HG03469 (cell line): ENCODE results near the gene COLGALT1.
"Not testable (repeated sequence)": the region's sequence is repeated elsewhere in the genome, so short reads cannot be mapped to it uniquely, and the experiment has no call there.

ENCODE experiments used
- ATAC-seq: cut with Tn5 transposase; IDR thresholded peaks from one replicate; pipeline ENCODE4 v1.9.1; 2021; ENCODE audit warnings: mild to moderate bottlenecking, moderate library complexity, moderate number of reproducible peaks; ENCODE audit not compliant: unreplicated experiment

Gene COLGALT1

DNA sequence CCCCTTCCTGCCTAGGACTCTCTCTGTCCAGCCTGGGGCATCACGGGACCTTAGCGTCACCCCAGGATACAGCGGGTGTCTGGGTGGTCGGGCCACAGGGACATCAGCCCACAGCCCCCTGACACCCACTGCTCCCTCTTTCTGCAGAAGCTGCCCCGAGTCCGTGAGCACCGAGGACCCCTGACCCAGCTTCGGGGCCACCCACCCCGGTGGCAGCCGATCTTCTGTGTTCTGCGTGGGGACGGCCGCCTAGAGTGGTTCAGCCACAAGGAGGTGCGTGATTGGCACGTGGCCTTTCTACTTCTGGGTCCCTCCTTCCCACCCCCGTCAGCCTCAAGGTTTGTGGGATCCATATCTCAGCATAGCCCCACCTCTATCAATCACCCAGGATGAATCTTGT is 23.3 kb upstream of the COLGALT1 start:
- ATAC-seq: no peak

- no peak for ATAC-seq
These were observed 22.9 kb upstream of the COLGALT1 start for GRCh38 chr19:17532557-17532956.

DNA sequence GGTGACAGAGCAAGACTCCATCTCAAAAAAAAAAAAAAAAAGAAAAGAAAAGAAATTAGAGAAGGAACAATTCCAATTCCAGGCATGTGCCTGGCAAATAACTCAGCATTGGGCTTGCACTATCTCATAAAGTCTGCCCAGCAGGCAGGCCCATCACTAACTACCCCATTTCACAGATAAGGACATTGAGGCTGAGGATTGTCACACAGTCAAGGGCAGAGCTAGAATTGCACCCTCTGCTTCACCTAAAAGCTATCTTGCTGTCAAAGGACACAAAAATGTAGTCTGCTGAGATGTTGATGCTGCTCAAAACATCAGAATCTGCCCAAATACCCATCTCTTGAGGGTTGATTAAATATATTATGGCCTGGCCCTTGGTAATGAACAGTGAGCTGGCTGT is 20.7 kb upstream of the COLGALT1 start:
- ATAC-seq: no peak

DNA sequence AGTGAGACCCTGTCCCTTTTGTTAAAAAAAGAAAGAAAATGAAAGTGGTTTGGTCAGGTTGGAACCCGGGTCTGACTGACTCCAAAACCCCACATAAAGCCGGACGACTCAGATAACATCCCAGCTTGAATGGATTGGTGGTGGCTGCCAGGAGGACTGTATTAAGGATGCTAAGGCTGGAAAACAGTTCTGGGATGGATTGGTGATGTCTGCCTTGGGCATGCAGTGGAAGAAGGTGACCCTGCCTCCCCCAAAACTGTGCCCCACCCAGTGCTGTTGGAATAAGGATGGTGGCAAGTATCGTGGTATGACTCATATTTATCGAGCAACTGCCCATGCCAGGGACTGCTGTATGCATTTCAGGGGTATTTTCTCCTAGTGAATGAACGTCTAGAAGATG is 18.5 kb upstream of the COLGALT1 start:
- no peak for ATAC-seq

- no peak for ATAC-seq
These were observed 16.7 kb upstream of the COLGALT1 start for GRCh38 chr19:17538684-17539237.

DNA sequence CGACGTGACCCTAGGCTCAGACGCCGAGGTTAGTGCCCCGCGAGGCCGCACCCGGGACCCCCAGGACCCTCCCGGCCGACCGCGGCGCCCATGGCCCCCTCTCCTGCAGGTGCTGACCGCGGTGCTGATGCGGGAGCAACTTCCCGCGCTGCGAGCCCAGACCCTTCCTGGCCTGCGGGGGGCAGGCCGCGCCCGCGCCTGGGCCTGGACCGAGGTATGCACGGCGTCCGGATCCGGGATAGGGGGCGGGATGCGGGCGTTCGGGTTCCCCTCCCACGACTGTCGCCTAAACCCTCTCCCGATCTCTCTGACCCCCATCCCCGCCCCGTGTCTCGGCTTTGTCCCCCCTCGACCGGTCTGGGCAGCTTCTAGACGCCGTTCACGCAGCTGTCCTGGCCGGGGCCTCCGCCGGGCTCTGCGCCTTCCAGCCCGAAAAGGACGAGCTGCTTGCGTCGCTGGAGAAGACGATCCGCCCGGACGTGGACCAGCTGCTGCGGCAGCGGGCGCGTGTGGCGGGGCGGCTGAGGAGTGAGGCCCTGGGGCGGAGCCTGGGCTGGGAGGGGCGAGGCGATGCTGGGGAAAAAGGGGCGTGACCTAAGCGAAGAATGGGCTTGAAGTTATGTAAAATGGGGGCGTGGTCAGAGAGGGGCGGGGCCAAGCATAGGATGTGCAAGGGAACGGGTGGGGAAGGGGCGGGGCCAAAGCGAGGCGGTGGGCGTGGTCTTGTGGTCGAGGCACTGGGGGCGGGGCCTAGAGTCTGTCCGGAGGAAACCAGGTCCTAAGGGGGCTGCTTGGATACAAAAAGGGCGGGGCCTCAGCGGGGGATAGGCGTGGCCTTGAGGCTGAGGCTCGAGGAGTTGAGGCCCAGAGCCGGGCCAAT is 16.0 kb upstream of the COLGALT1 start:
- no peak for ATAC-seq

DNA sequence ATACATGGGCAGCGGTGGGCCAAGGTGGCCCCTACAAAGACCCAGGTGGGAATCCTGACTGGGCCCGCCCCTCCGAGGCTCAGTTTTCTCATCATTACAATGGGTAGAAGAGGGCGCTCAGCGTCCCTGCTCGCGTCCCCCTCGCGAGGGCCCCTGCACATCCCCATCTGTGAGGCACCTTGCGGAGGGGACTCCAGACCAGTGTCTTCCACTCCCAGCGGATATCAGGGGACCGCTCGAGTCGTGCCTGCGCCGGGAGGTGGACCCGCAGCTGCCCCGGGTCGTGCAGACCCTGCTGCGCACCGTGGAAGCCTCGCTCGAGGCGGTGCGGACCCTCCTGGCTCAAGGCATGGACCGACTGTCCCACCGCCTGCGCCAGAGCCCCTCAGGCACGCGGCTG is 15.3 kb upstream of the COLGALT1 start:
- ATAC-seq: no peak

- ATAC-seq: no peak
These were observed 14.2 kb upstream of the COLGALT1 start for GRCh38 chr19:17541184-17541759.

DNA sequence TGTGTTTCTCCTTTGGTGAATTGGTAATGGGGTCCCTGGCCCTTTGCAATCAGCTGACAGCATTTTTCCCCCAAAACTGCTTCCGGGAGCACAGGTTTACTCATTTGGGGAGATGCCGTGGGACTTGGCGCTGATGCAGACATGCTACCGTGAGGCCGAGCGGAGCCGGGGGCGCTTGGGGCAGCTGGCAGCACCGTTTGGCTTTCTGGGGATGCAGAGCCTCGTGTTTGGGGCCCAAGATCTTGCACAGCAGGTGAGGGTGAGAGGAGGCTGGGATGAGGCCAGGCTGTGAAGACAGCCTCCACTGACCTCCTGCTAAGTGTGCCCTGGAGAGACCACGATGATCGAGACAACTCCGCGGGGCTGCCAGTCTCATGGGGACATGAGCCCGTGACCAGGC is 13.4 kb upstream of the COLGALT1 start:
- no peak for ATAC-seq

GRCh38 chr19:17542793-17543582 is 12.5 kb upstream of the COLGALT1 start:
- no peak for ATAC-seq

DNA sequence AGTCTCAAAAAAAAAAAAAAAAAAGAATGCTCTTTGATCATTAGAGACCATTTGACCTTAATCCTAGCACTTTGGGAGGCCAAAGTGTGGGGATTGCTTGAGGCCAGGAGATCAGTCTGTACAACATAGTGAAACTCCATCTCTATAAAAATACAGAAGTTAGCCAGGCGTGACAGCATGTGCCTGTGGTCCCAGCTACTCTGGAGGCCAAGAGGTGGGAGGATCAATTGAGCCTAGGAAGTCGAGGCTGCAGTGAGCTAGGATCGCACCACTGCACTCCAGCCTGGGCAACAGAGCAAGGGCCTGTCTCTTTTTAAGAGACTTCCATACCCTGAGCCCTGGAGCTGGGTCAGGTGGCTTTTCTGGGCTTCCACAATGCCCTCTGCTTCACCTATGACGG is 11.5 kb upstream of the COLGALT1 start:
- ATAC-seq: no peak

DNA sequence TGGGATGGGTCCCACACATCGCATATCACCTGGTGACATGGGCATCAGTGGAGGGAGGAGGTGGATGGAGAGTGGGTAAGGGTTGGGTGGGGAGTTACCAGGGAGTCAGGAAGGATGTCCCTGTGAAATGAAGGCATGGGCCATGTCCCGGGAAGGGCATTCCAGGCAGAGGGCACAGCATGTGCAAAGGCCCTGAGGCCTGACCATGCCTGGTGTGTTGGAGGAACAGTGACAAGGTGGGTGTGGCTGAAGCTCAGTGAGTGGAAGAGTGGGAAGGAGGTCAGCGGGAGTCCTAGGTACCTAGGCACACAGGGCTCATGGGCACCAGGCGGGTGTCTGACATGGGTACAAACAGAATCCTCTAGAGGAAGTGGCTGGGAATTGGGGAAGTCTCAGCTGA is 11.0 kb upstream of the COLGALT1 start:
- no peak for ATAC-seq

DNA sequence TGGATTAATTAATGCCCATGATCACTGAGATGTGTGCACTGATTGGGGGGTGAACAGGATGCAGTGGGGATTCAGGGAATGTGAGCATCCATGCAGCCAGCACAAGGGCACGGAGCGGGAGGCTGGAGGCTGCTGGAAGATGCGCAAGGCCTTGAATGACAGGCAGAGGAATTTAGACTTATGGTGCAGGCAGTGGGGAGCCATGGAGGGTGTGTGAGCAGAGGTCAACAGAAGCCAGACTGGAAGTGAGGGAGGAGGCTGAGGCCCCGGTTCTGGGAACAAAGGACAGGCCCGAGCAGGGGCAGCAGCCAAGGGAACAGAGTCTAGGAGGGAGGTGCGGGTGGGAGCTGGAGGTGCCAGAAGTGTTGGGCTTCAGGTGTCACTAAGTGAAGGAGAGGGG is 7.3 kb upstream of the COLGALT1 start:
- ATAC-seq: no peak

- ATAC-seq: no peak
These were observed 6.2 kb upstream of the COLGALT1 start for GRCh38 chr19:17549085-17549740.

DNA sequence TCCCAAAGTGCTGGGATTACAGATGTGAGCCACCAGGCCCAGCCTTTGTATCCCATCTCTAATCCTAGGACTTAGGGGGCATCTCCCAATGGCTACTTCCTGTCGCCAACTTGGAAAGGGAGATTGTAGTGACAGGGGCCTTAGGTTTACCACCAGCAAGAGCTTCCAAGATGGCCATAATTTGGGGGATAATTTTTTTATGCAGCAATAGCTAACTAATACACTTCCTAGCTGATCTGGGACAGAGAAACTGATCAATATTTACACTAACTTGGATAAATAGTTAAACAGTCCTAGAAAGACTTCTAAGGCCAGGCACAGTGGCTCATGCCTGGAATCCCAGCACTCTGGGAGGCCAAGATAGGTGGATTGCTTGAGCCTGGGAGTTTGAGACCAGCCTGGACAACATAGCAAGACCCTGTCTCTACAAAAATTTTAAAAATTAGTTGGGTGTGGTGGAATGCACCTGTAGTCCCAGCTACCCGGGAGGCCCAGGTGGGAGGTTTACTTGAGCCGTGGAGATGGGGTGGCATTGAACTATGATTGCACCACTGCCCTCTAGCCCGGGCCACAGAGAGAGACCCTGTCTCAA is 5.3 kb upstream of the COLGALT1 start:
- no peak for ATAC-seq

GRCh38 chr19:17552735-17553134 is 2.7 kb upstream of the COLGALT1 start:
- not testable (repeated sequence) for ATAC-seq

- ATAC-seq: no peak
These were observed 2.2 kb upstream of the COLGALT1 start for GRCh38 chr19:17553256-17553655.

DNA sequence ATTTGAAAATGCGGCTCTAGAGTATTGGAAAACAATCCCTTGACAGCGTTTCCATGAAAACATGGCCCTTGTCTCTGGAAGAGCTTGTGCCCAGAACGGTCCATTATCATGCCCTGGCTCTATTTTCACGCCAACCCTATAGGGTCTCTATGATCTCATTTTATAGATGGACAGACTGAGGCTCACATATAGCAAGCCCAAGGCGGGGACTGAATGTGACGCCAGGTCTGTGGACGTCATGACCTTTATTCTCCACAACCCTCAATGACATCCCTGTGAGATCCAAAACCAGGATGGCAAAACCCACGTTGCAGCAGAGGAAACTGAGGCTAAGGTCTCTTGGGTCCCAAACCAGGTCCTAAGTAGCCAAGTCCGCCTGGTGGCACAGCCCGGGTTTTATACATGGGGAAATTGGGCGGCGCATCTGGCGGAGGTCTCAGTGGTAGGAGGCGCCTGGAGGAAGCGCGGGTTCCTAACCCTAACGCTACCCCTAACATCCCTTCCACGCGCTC is 425 bp upstream of the COLGALT1 start:
- ATAC-seq: no peak

GRCh38 chr19:17555929-17556813 is 722 bp downstream of the COLGALT1 start:
- peak; percentile 17 for ATAC-seq
